ENCODE measurements around the gene MCTP1. TPM values are rescaled to one million over a fixed set of nuclear protein-coding genes. Genes with fewer than 3 reads are reported as not detected.

Gene MCTP1
- total and polyA plus RNA-seq, 2 donors from 2014 or later, result 1.4 to 19.3 TPM

- Histone ChIP-seq H3K27me3 (ENCODE audit: control insufficient read depth, insufficient read depth, low read length) (no peaks in the 10 kb centered on the region), H3K36me3 (ENCODE audit: control insufficient read depth in 2 of 3, insufficient read depth in 3 of 3, low read length in 3 of 3) (no peaks in the 10 kb centered on the region), H3K4me3 (ENCODE audit: low read length in 3 of 3) (no peak overlapping the region), H3K9ac (ENCODE audit: low read length in 3 of 3) (no peak overlapping the region), H3K27ac (ENCODE audit: low read depth in 2 of 2, low read length in 2 of 2) (no peak overlapping the region), H3K9me3 (ENCODE audit: control insufficient read depth in 2 of 3, insufficient read depth in 1 of 3, low read length in 3 of 3) (no peaks in the 10 kb centered on the region), H3K4me1 (ENCODE audit: control insufficient read depth in 2 of 3, insufficient read depth in 2 of 3, low read depth in 1 of 3, low read length in 3 of 3) (no peaks in the 10 kb centered on the region)
- FAIRE-seq (no peak), DNase-seq (peak in 1 of 5 donors; percentile 32)
- intact Hi-C loops (cut with DNase I), result no loop called here
- TF ChIP-seq CTCF (IDR thresholded peaks at IDR 0.05; ENCODE audit: borderline replicate concordance, extremely low read depth, insufficient read depth), result no peak
Observed at GRCh38 chr5:95130941-95131340, 154.0 kb downstream of the MCTP1 start.

- intact Hi-C loops (cut with DNase I), result no loop called here
- Histone ChIP-seq H3K9ac (ENCODE audit: low read length in 3 of 3) (no peak overlapping the region), H3K9me3 (ENCODE audit: control insufficient read depth in 2 of 3, insufficient read depth in 1 of 3, low read length in 3 of 3) (no peaks in the 10 kb centered on the region), H3K4me3 (ENCODE audit: low read length in 3 of 3) (no peak overlapping the region), H3K27ac (ENCODE audit: low read depth in 2 of 2, low read length in 2 of 2) (no peak overlapping the region), H3K36me3 (ENCODE audit: control insufficient read depth in 2 of 3, insufficient read depth in 3 of 3, low read length in 3 of 3) (no peaks in the 10 kb centered on the region), H3K27me3 (ENCODE audit: control insufficient read depth, insufficient read depth, low read length) (no peaks in the 10 kb centered on the region), H3K4me1 (ENCODE audit: control insufficient read depth in 2 of 3, insufficient read depth in 2 of 3, low read depth in 1 of 3, low read length in 3 of 3) (no peaks in the 10 kb centered on the region)
- DNase-seq (no peak), FAIRE-seq (no peak)
- no peak for TF ChIP-seq CTCF (IDR thresholded peaks at IDR 0.05; ENCODE audit: borderline replicate concordance, extremely low read depth, insufficient read depth)
Observed at GRCh38 chr5:95124731-95125130, 160.2 kb downstream of the MCTP1 start.

GRCh38 chr5:95124101-95124500 is 160.8 kb downstream of the MCTP1 start:
- Histone ChIP-seq H3K36me3 (ENCODE audit: control insufficient read depth in 2 of 3, insufficient read depth in 3 of 3, low read length in 3 of 3) (no peaks in the 10 kb centered on the region), H3K9ac (ENCODE audit: low read length in 3 of 3) (no peak overlapping the region), H3K4me3 (ENCODE audit: low read length in 3 of 3) (no peak overlapping the region), H3K4me1 (ENCODE audit: control insufficient read depth in 2 of 3, insufficient read depth in 2 of 3, low read depth in 1 of 3, low read length in 3 of 3) (no peaks in the 10 kb centered on the region), H3K9me3 (ENCODE audit: control insufficient read depth in 2 of 3, insufficient read depth in 1 of 3, low read length in 3 of 3) (no peaks in the 10 kb centered on the region), H3K27me3 (ENCODE audit: control insufficient read depth, insufficient read depth, low read length) (no peaks in the 10 kb centered on the region), H3K27ac (ENCODE audit: low read depth in 2 of 2, low read length in 2 of 2) (no peak overlapping the region)
- intact Hi-C loops (cut with DNase I), result no loop called here
- no peak for TF ChIP-seq CTCF (IDR thresholded peaks at IDR 0.05; ENCODE audit: borderline replicate concordance, extremely low read depth, insufficient read depth)
- FAIRE-seq, result no peak
- DNase-seq, result no peak

- Histone ChIP-seq H3K9me3 (ENCODE audit: control insufficient read depth in 2 of 3, insufficient read depth in 1 of 3, low read length in 3 of 3) (no peaks in the 10 kb centered on the region), H3K4me1 (ENCODE audit: control insufficient read depth in 2 of 3, insufficient read depth in 2 of 3, low read depth in 1 of 3, low read length in 3 of 3) (no peaks in the 10 kb centered on the region), H3K27me3 (ENCODE audit: control insufficient read depth, insufficient read depth, low read length) (no peaks in the 10 kb centered on the region), H3K36me3 (ENCODE audit: control insufficient read depth in 2 of 3, insufficient read depth in 3 of 3, low read length in 3 of 3) (no peaks in the 10 kb centered on the region), H3K27ac (ENCODE audit: low read depth in 2 of 2, low read length in 2 of 2) (no peak overlapping the region), H3K9ac (ENCODE audit: low read length in 3 of 3) (no peak overlapping the region), H3K4me3 (ENCODE audit: low read length in 3 of 3) (no peak overlapping the region)
- intact Hi-C loops (cut with DNase I), result no loop called here
- FAIRE-seq, result no peak
- TF ChIP-seq CTCF (IDR thresholded peaks at IDR 0.05; ENCODE audit: borderline replicate concordance, extremely low read depth, insufficient read depth), result no peak
- no peak for DNase-seq
Observed at GRCh38 chr5:95114902-95115301, 170.0 kb downstream of the MCTP1 start.

Measured in kidney (tissue), 14 donors.